ENCODE results near the gene ZMYND11. TPM values are rescaled to one million over a fixed set of nuclear protein-coding genes. Genes with fewer than 3 reads are reported as not detected.
"Not testable (repeated sequence)": the region's sequence is repeated elsewhere in the genome, so short reads cannot be mapped to it uniquely, and the experiment has no call there.

The ZMYND11 gene
- total and polyA plus RNA-seq, 2 of the 13 experiments (the other 11 are each of a cell fraction or from before 2014, with no cell fraction given), result 17.5 to 38.7 TPM

GRCh38 chr10:265816-266588, 130.7 kb downstream of the ZMYND11 start:
- BruUV-seq (replicated peaks); H3K27me3 ChIP-seq (ENCODE audit: control insufficient read depth in 1 of 2, insufficient read depth in 2 of 2, low read length in 2 of 2); H2AFZ ChIP-seq (ENCODE audit: low read length); H3K79me2 ChIP-seq (ENCODE audit: insufficient read depth, low read length); ATAC-seq; H3K4me3 ChIP-seq (replicated peaks in 1 of 3; ENCODE audit: insufficient read depth in 1 of 3, low read depth in 2 of 3, low read length in 3 of 3); DNase-seq (ENCODE audit: low spot score); H3K9me3 ChIP-seq (ENCODE audit: low read length); H4K20me1 ChIP-seq (ENCODE audit: insufficient read depth, low read length); POLR2A ChIA-PET; H3K27ac ChIP-seq (ENCODE audit: extremely low read length, insufficient read depth, low read length); H3K9ac ChIP-seq (ENCODE audit: insufficient read depth, low read depth, low read length); CTCF ChIA-PET (ENCODE audit: low intra/inter-chr PET ratio, low total read pairs); H3K36me3 ChIP-seq (replicated peaks in 1 of 2; ENCODE audit: control insufficient read depth in 1 of 2, insufficient read depth in 2 of 2, low read length in 2 of 2); H3K4me2 ChIP-seq (ENCODE audit: low read depth, low read length); H3K4me1 ChIP-seq (ENCODE audit: insufficient read depth, low read length); in situ Hi-C loops (cut with HindIII; ENCODE audit: extremely low pct_ligation_motif_present, low pct_unique_long_range_greater_than_20kb); FAIRE-seq; intact Hi-C loops (cut with micrococcal nuclease; ENCODE audit: unreplicated experiment): not testable (repeated sequence)
- WGBS (ENCODE audit: low lambda C conversion rate), result 56% methylated on average over 4 of the region's 5 CpGs

DNA sequence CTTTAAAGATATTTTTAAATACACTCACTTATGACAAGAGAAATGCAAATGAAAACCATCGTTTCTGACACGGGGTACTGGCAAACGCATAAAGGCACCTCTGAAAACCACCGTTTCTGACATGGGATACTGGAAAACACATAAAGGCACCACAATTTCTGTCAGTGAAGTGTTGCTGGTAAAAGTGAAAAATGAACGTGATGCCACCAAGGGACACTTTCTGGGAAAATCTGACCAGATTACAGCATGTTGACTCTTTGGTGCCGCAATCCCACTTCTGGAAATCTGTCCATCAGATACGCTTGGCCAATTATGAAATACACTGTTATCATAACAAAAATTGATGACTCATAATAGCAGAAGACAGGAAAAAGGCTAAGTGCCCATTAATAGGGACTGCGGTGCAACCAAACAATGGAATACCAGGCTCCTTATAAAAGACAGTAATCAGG, 131.7 kb downstream of the ZMYND11 start:
- CTCF ChIA-PET (ENCODE audit: low intra/inter-chr PET ratio, low total read pairs), result no interaction called here
- no peak overlapping the region for H3K27ac ChIP-seq (ENCODE audit: extremely low read length, insufficient read depth, low read length)
- DNase-seq (ENCODE audit: low spot score), result no peak
- no peak for TF ChIP-seq ZBTB44 (CRISPR knock-in tag; IDR thresholded peaks at IDR 0.05)
- no peak for TF ChIP-seq KLF6 (CRISPR knock-in tag; IDR thresholded peaks at IDR 0.05)
- no peak for TF ChIP-seq NCOR1 (IDR thresholded peaks at IDR 0.05; ENCODE audit: borderline replicate concordance, low read length)
- TF ChIP-seq CREB1 (IDR thresholded peaks at IDR 0.05), result 0 out of 2 replicates have a peak, but pooled peaks have one; percentile 10
- TF ChIP-seq CREB1 (CRISPR knock-in tag; IDR thresholded peaks at IDR 0.05), result no peak
- no peak for TF ChIP-seq CHCHD3 (CRISPR knock-in tag; IDR thresholded peaks at IDR 0.05)
- no peak for TF ChIP-seq ZNF335 (CRISPR knock-in tag; IDR thresholded peaks at IDR 0.05)
- 0 out of 4 replicates have a peak, but pooled peaks of 1 of the 2 experiments have one; percentile 4 for TF ChIP-seq MAFK (conservative IDR thresholded peaks at IDR 0.05 in 1 of 2, IDR thresholded peaks at IDR 0.05 in 1 of 2; ENCODE audit: low read length in 2 of 2)
- no peak for TF ChIP-seq ASH2L (IDR thresholded peaks at IDR 0.05; ENCODE audit: insufficient read length, low read depth, low read length)
- no peak for TF ChIP-seq ZNF543 (CRISPR knock-in tag; IDR thresholded peaks at IDR 0.05)
- H3K27me3 ChIP-seq (ENCODE audit: control insufficient read depth in 1 of 2, insufficient read depth in 2 of 2, low read length in 2 of 2), result no peaks in the 10 kb centered on the region; a peak in 2 of 5 replicates
- in situ Hi-C loops (cut with HindIII; ENCODE audit: extremely low pct_ligation_motif_present, low pct_unique_long_range_greater_than_20kb) (no loop called here), intact Hi-C loops (cut with micrococcal nuclease; ENCODE audit: unreplicated experiment) (no loop called here)
- H3K36me3 ChIP-seq (replicated peaks in 1 of 2; ENCODE audit: control insufficient read depth in 1 of 2, insufficient read depth in 2 of 2, low read length in 2 of 2), result no peaks in the 10 kb centered on the region
- no peaks in the 10 kb centered on the region for H3K9me3 ChIP-seq (ENCODE audit: low read length)
- no peaks in the 10 kb centered on the region for H3K4me1 ChIP-seq (ENCODE audit: insufficient read depth, low read length)
- no TSS peak for BruUV-seq (replicated peaks)
- POLR2A ChIA-PET, result no interaction called here
- no peak overlapping the region for H3K4me3 ChIP-seq (replicated peaks in 1 of 3; ENCODE audit: insufficient read depth in 1 of 3, low read depth in 2 of 3, low read length in 3 of 3)
- FAIRE-seq, result no peak
- H3K4me2 ChIP-seq (ENCODE audit: low read depth, low read length), result no peak overlapping the region
- H2AFZ ChIP-seq (ENCODE audit: low read length), result no peak overlapping the region
- no peak for ATAC-seq
- no peaks in the 10 kb centered on the region for H3K79me2 ChIP-seq (ENCODE audit: insufficient read depth, low read length)
- H3K9ac ChIP-seq (ENCODE audit: insufficient read depth, low read depth, low read length), result no peak overlapping the region
- WGBS (ENCODE audit: low lambda C conversion rate), result 31% methylated on average over 8 of the region's 8 CpGs
- H4K20me1 ChIP-seq (ENCODE audit: insufficient read depth, low read length), result no peaks in the 10 kb centered on the region

All from HepG2 (cell line).